DOHH2 (cell line): ENCODE measurements around the gene LSM6.

Experiments used
- CTCF ChIP-seq: fragments of 200-600 bp; sonication (generic); IDR thresholded peaks from one replicate; pipeline ENCODE4 v1.5.1; 2014; ENCODE audit warnings: antibody characterized with exemption, mild to moderate bottlenecking, low read depth, low read length; ENCODE audit not compliant: poor library complexity, severe bottlenecking
- EZH2phosphoT487 ChIP-seq: fragments of 200-600 bp; sonication (generic); IDR thresholded peaks from 2 replicates; pipeline ENCODE4 v1.6.1; 2017; ENCODE audit warnings: borderline replicate concordance, mild to moderate bottlenecking, antibody characterized with exemption, low read length, moderate library complexity, mixed read lengths

GRCh38 chr4:146154057-146154456, 21.5 kb upstream of the LSM6 start:
- TF ChIP-seq CTCF (no peak), EZH2phosphoT487 (no peak)
